Measurements from ENCODE around the gene CSTA. TPM values are rescaled to one million over a fixed set of nuclear protein-coding genes. Genes with fewer than 3 reads are reported as not detected.

Gene CSTA, protein sequence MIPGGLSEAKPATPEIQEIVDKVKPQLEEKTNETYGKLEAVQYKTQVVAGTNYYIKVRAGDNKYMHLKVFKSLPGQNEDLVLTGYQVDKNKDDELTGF
- 10 to 100 TPM in 3 of 6 experiments, 1 to 10 TPM in 3; 4.2 to 19.3 (median 8.6) TPM for total RNA-seq
- long read RNA-seq, transcript CSTA-201 (3 exons, 751 nt) = major isoform, 5 of 5 reads
- long read RNA-seq, partial matches to known transcripts = 0 of 5 reads
- long read RNA-seq, other reads (novel, unspliced or antisense) = 0 of 5 reads

GRCh38 chr3:122324871-122325323, at the start of gene CSTA:
TSS of gene CSTA (plus strand) at chr3:122325248. CDS start at chr3:122325293, 45 bp downstream.
- no peaks in the 10 kb centered on the region for H3K4me1 ChIP-seq
- no peaks in the 10 kb centered on the region for H3K27me3 ChIP-seq
- H3K36me3 ChIP-seq = no peaks in the 10 kb centered on the region
- ATAC-seq (peak; percentile 42 to 81 (median 46)), DNase-seq (no peak)
- intact Hi-C loops (cut with DNase I) = no loop called here
- 28% methylated on average over 6 of the region's 6 CpGs for WGBS (ENCODE audit: insufficient coverage, low coverage, low lambda C conversion rate, missing lambda C conversion rate)
- no peak within 1 kb of the TSS for H3K27ac ChIP-seq
- H3K9me3 ChIP-seq = no peaks in the 10 kb centered on the region
- H3K4me3 ChIP-seq = peak within 1 kb of the TSS; percentile 8 to 21 (median 12)
- TF ChIP-seq, protein P1, sequence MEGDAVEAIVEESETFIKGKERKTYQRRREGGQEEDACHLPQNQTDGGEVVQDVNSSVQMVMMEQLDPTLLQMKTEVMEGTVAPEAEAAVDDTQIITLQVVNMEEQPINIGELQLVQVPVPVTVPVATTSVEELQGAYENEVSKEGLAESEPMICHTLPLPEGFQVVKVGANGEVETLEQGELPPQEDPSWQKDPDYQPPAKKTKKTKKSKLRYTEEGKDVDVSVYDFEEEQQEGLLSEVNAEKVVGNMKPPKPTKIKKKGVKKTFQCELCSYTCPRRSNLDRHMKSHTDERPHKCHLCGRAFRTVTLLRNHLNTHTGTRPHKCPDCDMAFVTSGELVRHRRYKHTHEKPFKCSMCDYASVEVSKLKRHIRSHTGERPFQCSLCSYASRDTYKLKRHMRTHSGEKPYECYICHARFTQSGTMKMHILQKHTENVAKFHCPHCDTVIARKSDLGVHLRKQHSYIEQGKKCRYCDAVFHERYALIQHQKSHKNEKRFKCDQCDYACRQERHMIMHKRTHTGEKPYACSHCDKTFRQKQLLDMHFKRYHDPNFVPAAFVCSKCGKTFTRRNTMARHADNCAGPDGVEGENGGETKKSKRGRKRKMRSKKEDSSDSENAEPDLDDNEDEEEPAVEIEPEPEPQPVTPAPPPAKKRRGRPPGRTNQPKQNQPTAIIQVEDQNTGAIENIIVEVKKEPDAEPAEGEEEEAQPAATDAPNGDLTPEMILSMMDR (IDR thresholded peaks at IDR 0.05) = no peak
- peak; percentile 42 for TF ChIP-seq POLR2A (IDR thresholded peaks at IDR 0.05)

- Histone ChIP-seq H3K4me1 (no peaks in the 10 kb centered on the region), H3K27me3 (no peaks in the 10 kb centered on the region), H3K27ac (no peak overlapping the region), H3K9me3 (no peaks in the 10 kb centered on the region), H3K36me3 (no peaks in the 10 kb centered on the region), H3K4me3 (no peak overlapping the region)
- DNase-seq (no peak), ATAC-seq (no peak)
- intact Hi-C loops (cut with DNase I) = no loop called here
- WGBS (ENCODE audit: insufficient coverage, low coverage, low lambda C conversion rate, missing lambda C conversion rate) = 69% methylated on average over 2 of the region's 3 CpGs
- TF ChIP-seq, protein P1 (IDR thresholded peaks at IDR 0.05) = no peak
- no peak for TF ChIP-seq POLR2A (IDR thresholded peaks at IDR 0.05)
Measured at GRCh38 chr3:122281891-122282290, 43.2 kb upstream of the CSTA start.

DNA sequence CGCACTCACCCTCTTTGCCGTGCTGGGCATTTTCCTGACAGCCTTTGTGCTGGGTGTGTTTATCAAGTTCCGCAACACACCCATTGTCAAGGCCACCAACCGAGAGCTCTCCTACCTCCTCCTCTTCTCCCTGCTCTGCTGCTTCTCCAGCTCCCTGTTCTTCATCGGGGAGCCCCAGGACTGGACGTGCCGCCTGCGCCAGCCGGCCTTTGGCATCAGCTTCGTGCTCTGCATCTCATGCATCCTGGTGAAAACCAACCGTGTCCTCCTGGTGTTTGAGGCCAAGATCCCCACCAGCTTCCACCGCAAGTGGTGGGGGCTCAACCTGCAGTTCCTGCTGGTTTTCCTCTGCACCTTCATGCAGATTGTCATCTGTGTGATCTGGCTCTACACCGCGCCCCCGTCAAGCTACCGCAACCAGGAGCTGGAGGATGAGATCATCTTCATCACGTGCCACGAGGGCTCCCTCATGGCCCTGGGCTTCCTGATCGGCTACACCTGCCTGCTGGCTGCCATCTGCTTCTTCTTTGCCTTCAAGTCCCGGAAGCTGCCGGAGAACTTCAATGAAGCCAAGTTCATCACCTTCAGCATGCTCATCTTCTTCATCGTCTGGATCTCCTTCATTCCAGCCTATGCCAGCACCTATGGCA, 41.1 kb upstream of the CSTA start:
- WGBS (ENCODE audit: insufficient coverage, low coverage, low lambda C conversion rate, missing lambda C conversion rate) = 100% methylated on average over 1 of the region's 22 CpGs
- Histone ChIP-seq H3K4me1 (no peaks in the 10 kb centered on the region), H3K9me3 (no peaks in the 10 kb centered on the region), H3K4me3 (no peak overlapping the region), H3K36me3 (no peaks in the 10 kb centered on the region), H3K27ac (no peak overlapping the region), H3K27me3 (no peaks in the 10 kb centered on the region)
- DNase-seq (no peak), ATAC-seq (no peak)
- intact Hi-C loops (cut with DNase I) = no loop called here
- TF ChIP-seq, protein P1 (IDR thresholded peaks at IDR 0.05) = no peak
- TF ChIP-seq POLR2A (IDR thresholded peaks at IDR 0.05) = no peak

GRCh38 chr3:122284486-122284885, 40.6 kb upstream of the CSTA start:
- TF ChIP-seq POLR2A (IDR thresholded peaks at IDR 0.05) = no peak
- TF ChIP-seq, protein P1 (IDR thresholded peaks at IDR 0.05) = no peak
- Histone ChIP-seq H3K9me3 (no peaks in the 10 kb centered on the region), H3K4me1 (no peaks in the 10 kb centered on the region), H3K4me3 (no peak overlapping the region), H3K27me3 (no peaks in the 10 kb centered on the region), H3K36me3 (no peaks in the 10 kb centered on the region), H3K27ac (no peak overlapping the region)
- no peak for ATAC-seq
- DNase-seq = no peak
- intact Hi-C loops (cut with DNase I) = no loop called here
- 96% methylated on average over 12 of the region's 20 CpGs for WGBS (ENCODE audit: insufficient coverage, low coverage, low lambda C conversion rate, missing lambda C conversion rate)

Data from right lobe of liver (tissue), 6 donors.